ENCODE measurements around the gene FOS.

DNA sequence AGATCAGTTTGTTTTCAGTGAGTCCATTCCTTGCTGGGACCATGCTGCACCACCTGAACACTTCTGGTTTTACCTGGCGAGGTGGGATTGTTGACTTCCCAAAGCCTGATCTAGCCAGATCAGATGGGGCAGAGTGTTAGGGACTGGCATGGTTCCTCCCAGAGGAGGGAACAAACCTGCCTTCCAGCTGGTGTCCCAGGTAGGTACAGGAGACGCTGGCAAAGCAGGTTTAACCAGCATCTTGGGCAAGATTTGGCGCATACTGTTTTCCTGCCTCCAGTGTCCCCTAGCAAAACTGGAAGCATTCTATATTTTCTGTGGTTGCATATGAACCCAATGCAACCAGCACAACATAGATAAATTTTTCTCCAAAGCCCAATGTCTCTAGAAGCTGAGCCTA lies 14.6 kb upstream of the FOS start:
- TF ChIP-seq, protein P1, sequence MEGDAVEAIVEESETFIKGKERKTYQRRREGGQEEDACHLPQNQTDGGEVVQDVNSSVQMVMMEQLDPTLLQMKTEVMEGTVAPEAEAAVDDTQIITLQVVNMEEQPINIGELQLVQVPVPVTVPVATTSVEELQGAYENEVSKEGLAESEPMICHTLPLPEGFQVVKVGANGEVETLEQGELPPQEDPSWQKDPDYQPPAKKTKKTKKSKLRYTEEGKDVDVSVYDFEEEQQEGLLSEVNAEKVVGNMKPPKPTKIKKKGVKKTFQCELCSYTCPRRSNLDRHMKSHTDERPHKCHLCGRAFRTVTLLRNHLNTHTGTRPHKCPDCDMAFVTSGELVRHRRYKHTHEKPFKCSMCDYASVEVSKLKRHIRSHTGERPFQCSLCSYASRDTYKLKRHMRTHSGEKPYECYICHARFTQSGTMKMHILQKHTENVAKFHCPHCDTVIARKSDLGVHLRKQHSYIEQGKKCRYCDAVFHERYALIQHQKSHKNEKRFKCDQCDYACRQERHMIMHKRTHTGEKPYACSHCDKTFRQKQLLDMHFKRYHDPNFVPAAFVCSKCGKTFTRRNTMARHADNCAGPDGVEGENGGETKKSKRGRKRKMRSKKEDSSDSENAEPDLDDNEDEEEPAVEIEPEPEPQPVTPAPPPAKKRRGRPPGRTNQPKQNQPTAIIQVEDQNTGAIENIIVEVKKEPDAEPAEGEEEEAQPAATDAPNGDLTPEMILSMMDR (IDR thresholded peaks at IDR 0.05): no peak
- no peak for TF ChIP-seq ZFX (IDR thresholded peaks at IDR 0.05; ENCODE audit: borderline replicate concordance)
